Measurements from ENCODE around the gene CLDND1.
"Not testable (repeated sequence)": the region's sequence is repeated elsewhere in the genome, so short reads cannot be mapped to it uniquely, and the experiment has no call there.

- not testable (repeated sequence) for TF ChIP-seq CTCF (IDR thresholded peaks at IDR 0.05); EZH2 (IDR thresholded peaks at IDR 0.05; ENCODE audit: borderline replicate concordance, insufficient read depth, low read depth, low read length, poor library complexity, severe bottlenecking)
Measured at GRCh38 chr3:98559769-98560168, 37.1 kb upstream of the CLDND1 start.

Measured in B cell (primary cell).